Measurements from ENCODE around the gene FCER1G.

Gene FCER1G

DNA sequence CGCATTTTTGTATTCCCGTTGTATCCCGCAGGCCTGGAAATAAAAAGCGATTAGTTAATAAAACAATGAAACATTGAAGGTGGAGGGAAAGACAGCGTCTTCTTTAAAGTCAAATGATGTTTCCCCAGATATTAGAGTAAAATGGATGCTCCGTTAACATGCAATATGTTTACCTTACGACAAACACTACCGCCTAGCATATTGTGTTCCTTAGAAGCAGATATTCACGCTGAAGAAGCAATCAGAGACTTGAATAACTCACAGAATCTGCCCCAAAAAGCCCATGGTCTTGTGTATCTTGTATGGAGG, 37.2 kb upstream of the FCER1G start:
- no peak for ATAC-seq

DNA sequence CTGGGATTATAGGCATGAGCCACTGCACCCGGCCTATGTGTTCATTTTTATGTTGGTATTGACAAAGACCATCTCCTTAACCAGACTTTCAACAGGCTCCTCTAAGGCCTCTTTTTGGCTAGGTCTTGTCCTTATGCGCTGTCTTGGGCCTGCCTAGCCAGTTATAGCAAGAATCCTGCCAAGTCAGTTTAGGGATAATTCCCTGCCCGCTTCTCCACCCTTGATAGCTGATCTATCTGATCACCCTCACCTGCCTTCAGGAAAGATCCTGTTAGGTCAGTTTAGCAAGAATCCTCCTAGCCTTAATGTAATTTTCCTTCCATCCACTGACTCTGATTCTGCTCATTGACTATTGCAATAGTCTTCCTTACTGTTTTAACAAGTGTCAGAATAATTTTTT, 35.4 kb upstream of the FCER1G start:
- no peak overlapping the region for H3K4me3 Mint-ChIP-seq
- peaks cover 79% of the 10 kb centered on the region for H3K4me1 Mint-ChIP-seq
- ATAC-seq, result no peak
- peaks cover 26% of the 10 kb centered on the region for H3K36me3 Mint-ChIP-seq
- no peaks in the 10 kb centered on the region for H3K9me3 Mint-ChIP-seq
- no peak for DNase-seq (ENCODE audit: low spot score in 2 of 2)
- H3K27ac Mint-ChIP-seq, result peak overlapping the region; percentile 98

More for the DNA sequence above, 37.2 kb upstream of the FCER1G start:
- Mint-ChIP-seq H3K9me3 (no peaks in the 10 kb centered on the region), H3K27ac (peak overlapping the region; percentile 99), H3K4me1 (peaks cover 82% of the 10 kb centered on the region), H3K36me3 (peaks cover 44% of the 10 kb centered on the region), H3K4me3 (peak overlapping the region; percentile 99)
- DNase-seq (ENCODE audit: low spot score in 2 of 2), result no peak

DNA sequence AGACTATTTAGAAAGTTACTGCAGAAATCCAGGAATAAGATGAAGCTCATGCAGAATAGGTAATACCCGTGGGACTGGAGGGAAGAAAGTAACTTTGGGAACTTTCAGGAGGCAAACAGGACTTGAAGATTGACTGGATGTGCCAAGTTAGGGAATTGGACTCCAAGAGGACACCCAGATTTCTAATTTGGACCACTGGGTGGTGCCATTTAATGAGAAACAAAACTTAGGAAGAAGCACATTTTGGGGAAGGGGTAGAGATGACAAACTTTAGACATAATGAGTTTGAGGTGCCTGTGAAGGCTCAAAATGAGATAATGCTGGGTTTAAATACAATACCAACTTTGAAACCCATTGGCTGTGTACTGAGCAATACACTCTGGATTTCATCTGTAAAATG, 34.5 kb upstream of the FCER1G start:
- no peak for DNase-seq (ENCODE audit: low spot score in 2 of 2)

DNA sequence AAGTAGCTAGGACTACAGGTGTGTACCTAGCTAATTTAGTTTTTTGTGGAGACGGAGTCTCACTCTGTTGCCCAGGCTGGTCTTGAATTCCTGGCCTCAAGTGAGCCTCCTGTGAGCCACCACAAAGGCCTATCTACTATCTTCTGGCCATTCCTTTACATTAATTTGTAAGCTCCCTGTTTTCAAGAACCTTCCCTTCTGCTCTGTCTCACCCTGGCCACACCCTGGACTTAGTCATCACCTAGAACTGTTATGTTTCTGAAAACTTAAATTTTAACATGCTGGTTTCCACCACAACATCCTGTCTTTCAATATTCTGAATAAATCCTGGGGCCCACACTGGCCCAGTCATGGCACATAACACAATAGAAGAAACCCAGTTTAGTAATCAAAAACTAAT, 32.9 kb upstream of the FCER1G start:
- Mint-ChIP-seq H3K4me3 (peak overlapping the region; percentile 60), H3K9me3 (no peaks in the 10 kb centered on the region), H3K36me3 (peaks cover 4% of the 10 kb centered on the region), H3K27ac (peak overlapping the region; percentile 98), H3K4me1 (peaks cover 81% of the 10 kb centered on the region)
- ATAC-seq (peak; percentile 87), DNase-seq (ENCODE audit: low spot score in 2 of 2) (peak in 1 of 2 donors; percentile 69)

More for the DNA sequence above, 34.5 kb upstream of the FCER1G start:
- H3K4me3 Mint-ChIP-seq, result no peak overlapping the region
- peak overlapping the region; percentile 98 for H3K27ac Mint-ChIP-seq
- no peak for ATAC-seq
- H3K9me3 Mint-ChIP-seq, result no peaks in the 10 kb centered on the region
- peaks cover 79% of the 10 kb centered on the region for H3K4me1 Mint-ChIP-seq
- peaks cover 17% of the 10 kb centered on the region for H3K36me3 Mint-ChIP-seq

DNA sequence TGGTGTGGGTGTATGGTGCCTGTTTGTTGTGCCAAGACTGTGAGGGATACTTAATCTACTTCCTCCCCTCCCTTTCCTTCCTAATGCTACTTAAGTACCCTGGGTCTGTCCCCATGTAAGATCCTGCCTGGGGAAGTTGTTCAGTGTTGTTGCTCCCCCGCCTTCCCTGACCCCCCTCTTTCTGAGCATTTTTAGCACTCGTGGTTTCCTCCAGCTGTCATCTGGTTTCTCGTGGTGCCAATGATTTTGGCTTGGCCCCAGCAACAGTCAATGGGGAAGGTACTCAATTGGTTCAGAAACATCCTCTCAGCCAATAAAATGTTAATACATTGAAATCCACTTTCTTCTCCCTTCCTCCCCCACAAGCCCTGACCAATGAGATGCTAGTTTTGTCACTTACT, 29.8 kb upstream of the FCER1G start:
- peak; percentile 84 for ATAC-seq
- peak; percentile 38 to 85 for DNase-seq (ENCODE audit: low spot score in 2 of 2)
- no peaks in the 10 kb centered on the region for H3K36me3 Mint-ChIP-seq
- H3K27ac Mint-ChIP-seq, result peak overlapping the region; percentile 98
- peak overlapping the region; percentile 60 for H3K4me3 Mint-ChIP-seq
- no peaks in the 10 kb centered on the region for H3K9me3 Mint-ChIP-seq
- peaks cover 83% of the 10 kb centered on the region for H3K4me1 Mint-ChIP-seq

DNA sequence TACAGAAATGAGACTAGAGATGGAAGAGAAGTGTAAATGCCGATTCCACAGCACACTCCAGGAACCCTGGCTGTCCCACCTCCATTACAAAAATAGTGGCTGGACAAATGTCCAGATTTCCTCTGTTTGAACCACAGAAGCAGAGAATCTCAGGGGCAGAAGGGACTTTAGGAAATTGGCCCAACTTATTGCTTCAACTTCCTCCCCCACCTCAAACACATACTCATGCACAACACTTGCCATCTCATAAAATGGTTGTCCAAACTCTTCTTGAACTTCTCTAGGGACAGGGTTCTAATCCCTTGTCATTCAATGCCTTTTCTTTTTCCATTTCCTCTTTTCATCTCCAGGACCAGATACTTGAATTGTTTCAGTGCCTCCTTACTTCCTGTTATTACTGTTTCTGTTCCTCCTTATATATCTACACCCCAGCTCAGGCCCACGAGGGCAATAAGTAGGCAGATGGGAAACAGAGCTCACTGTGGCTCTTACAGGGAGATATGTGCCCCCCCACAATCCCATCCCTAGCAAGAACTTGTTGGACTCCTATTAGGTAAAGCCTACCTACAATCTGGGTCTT, 29.3 kb upstream of the FCER1G start:
- DNase-seq (ENCODE audit: low spot score in 2 of 2) (no peak), ATAC-seq (no peak)
- Mint-ChIP-seq H3K27ac (peak overlapping the region; percentile 98), H3K36me3 (no peaks in the 10 kb centered on the region), H3K9me3 (no peaks in the 10 kb centered on the region), H3K4me1 (peaks cover 78% of the 10 kb centered on the region), H3K4me3 (peak overlapping the region; percentile 60)

DNA sequence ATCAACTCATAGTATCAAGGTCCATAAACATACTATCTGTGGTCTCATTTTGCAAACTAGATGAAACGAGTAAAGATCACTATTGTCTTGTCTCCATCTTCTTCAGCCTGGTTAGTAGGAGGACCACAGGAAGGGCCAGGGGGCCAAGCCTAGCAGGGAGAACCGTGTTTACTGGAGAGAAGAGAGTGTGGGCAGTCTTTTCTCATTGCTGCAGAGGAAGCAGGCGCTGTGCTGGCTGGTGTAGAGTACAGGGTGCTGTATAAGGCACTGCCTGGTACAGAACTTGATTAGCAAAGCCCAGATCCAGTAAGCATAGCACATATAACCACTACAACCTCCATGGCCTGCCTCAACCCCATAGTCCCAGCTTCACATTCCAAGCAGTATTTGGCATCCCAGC, 27.8 kb upstream of the FCER1G start:
- Mint-ChIP-seq H3K27ac (peak overlapping the region; percentile 98), H3K36me3 (no peaks in the 10 kb centered on the region), H3K9me3 (no peaks in the 10 kb centered on the region), H3K4me1 (peaks cover 66% of the 10 kb centered on the region), H3K4me3 (no peak overlapping the region)
- DNase-seq (ENCODE audit: low spot score in 2 of 2) (no peak), ATAC-seq (no peak)

DNA sequence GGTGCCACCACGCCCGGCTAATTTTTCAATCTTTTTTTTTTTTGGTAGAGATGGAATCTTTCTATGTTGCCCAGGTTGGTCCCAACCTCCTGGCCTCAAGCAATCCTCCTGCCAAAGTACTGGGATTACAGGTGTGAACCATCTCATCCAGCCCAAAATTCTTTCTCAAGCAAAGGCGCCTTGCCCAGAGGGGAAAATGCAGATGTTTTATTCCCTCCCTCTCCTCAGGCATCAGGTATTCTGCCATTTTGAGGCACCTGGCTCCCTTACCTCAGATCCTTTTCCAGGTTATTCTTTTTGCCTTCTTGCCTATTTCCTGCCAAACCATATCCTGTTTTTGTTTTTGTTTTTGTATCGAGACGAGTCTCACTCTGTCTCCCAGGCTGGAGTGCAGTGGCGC, 26.7 kb upstream of the FCER1G start:
- no peak for ATAC-seq
- no peaks in the 10 kb centered on the region for H3K36me3 Mint-ChIP-seq
- no peaks in the 10 kb centered on the region for H3K9me3 Mint-ChIP-seq
- no peak for DNase-seq (ENCODE audit: low spot score in 2 of 2)
- H3K27ac Mint-ChIP-seq, result peak overlapping the region; percentile 63
- peaks cover 67% of the 10 kb centered on the region for H3K4me1 Mint-ChIP-seq
- no peak overlapping the region for H3K4me3 Mint-ChIP-seq

DNA sequence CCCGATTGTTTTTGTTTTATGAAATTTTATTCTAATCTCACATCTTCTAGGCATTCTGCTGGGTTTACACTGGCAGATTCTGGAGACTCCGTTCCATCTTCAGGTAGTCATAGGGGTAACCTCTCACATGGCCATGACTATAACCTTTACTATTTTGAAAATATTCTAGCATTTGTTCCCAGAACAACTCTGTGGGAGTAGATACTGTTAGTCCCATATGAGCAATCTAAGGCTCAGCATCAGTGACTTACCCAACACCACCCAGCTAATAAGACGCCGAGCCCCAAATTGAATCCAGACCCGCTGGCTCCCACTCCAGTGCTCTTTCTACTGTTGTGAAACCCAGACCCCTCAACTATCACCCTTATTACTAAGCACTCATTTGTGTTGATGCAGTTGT, 26.1 kb upstream of the FCER1G start:
- H3K36me3 Mint-ChIP-seq, result no peaks in the 10 kb centered on the region
- no peak overlapping the region for H3K4me3 Mint-ChIP-seq
- ATAC-seq, result no peak
- peak overlapping the region; percentile 63 for H3K27ac Mint-ChIP-seq
- H3K9me3 Mint-ChIP-seq, result no peaks in the 10 kb centered on the region
- peaks cover 63% of the 10 kb centered on the region for H3K4me1 Mint-ChIP-seq
- no peak for DNase-seq (ENCODE audit: low spot score in 2 of 2)

DNA sequence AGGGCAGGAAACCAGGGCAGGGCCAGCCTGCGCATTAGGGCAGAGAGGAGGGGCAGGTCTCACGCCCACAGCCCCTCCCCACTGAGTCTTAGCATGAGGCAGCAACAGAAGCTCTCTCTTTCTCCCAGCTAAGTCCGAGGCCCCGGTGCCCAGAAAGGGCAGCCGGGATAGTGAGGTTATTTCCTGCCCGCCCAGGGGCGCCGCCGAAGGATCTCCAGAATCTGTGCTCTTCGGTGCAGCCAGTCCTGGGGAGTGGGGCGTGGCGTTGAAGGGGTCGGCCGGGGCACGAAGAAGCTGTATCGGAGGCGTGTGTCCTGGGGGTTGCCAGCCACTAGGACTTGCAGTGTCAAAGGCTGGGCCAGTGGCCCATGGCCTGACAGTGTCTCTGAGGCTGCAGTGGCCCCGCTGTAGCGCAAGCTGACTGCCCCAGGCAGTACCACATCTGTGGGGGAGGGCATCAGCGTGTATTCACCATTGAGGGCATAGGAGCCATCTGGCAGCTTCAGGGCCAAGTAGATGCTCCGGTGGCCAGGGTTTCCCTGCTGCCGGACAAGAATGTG, 24.1 kb upstream of the FCER1G start:
- Mint-ChIP-seq H3K27ac (peak overlapping the region; percentile 32), H3K4me3 (no peak overlapping the region), H3K9me3 (no peaks in the 10 kb centered on the region), H3K4me1 (peaks cover 59% of the 10 kb centered on the region), H3K36me3 (no peaks in the 10 kb centered on the region)
- ATAC-seq (no peak), DNase-seq (ENCODE audit: low spot score in 2 of 2) (no peak)

DNA sequence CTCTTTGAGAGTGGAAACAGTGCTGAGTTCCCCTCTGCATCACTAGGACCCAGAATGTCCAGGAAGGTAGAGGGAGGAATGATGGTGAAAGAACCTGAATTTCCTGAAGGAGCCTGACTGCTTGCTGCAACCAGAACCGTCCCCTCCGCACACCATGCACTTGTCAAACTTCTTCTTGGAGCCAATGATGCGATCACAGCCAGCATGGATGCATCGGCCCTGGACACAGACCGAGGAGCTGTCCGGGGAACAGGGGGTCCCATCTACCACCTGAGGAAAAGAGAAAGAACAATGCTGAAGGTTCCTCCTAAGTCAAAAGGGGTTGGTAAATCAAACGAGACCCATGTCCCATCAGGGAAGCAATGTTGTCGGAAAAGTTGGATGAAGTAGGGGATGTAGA, 23.1 kb upstream of the FCER1G start:
- Mint-ChIP-seq H3K27ac (peak overlapping the region; percentile 89), H3K4me1 (peaks cover 52% of the 10 kb centered on the region), H3K36me3 (no peaks in the 10 kb centered on the region), H3K9me3 (no peaks in the 10 kb centered on the region), H3K4me3 (no peak overlapping the region)
- DNase-seq (ENCODE audit: low spot score in 2 of 2) (no peak), ATAC-seq (no peak)

DNA sequence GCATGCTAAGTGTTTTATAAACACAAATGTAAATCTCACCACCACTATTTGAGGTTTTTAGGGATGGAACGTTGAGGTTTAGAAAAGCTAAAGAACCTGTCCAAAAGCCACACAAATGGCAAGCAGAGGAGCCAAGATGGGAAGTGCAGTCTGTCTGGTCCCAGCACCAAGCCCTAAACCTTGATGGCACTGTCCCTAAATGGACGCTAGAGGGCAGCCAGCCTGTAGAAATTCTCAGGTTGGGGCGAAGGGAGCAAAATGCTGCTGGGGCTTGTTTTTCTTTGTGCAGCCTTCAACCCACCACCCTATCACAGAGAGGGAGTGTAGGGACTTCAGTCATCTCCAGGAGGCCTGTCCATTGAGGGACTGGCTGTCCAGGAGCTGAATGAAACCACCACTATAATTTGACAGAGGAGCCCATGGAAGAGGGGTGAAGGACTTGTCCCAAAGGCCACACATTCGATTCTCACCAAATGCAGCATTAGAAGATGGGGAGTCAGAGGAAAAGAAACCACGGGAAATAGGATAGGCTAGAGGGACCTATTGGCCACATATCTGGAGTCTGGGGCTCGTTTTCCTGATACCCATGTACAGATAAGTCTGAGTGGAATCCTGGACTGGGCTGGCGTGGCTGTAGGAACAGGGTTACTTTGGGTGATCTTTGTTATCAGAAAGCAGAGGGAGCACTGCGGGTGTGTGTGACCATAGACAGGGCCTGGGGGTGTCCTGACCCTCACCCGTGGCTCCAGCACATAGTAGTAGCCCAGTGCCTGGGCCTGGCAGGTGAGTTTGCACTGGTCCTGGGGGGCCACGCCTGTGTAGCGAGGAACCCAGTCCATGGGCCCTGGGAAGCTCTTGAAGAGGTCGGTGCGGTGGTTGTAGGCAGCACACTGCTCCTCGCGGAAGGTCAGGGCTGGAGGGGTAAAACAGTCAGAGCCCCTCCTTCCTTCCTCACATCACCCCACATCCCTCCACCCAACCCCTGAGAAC, 22.3 kb upstream of the FCER1G start:
- ATAC-seq (peak; percentile 88), DNase-seq (ENCODE audit: low spot score in 2 of 2) (peak; percentile 42 to 80)
- Mint-ChIP-seq H3K27ac (peak overlapping the region; percentile 89), H3K36me3 (no peaks in the 10 kb centered on the region), H3K4me3 (no peak overlapping the region), H3K4me1 (peaks cover 44% of the 10 kb centered on the region), H3K9me3 (no peaks in the 10 kb centered on the region)

DNA sequence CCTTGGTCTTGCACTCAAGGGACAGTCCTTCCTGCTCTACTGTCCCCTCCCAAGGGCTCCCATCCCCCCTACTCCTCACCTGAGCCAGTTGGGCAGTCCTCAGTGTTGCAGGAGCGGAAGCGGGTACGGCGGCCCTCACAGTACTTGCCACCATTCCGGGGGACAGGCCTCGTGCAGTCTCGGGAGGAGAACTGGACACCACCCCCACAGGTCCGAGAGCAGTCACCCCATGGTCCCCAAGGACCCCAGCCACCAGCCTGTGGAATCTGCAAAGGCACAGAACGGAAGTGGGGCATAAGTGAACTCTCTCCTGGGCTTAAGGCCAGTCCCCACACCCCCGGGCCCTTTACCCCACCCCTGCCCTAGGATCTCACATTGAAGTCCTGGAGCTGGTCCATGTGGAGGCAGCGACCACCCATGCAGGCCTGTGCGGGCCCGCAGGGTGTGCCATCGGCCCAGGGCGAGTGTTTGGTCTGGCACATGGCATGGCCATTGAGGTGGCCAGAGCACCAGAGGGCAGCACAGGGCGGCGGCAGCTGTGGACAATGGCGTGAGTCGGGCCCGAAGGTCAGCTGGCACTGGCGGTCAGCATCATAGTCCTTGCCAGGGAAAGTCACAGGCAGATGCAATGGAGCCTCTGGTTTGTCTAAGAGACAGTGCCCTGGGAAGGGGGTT, 21.4 kb upstream of the FCER1G start:
- H3K36me3 Mint-ChIP-seq, result no peaks in the 10 kb centered on the region
- no peaks in the 10 kb centered on the region for H3K9me3 Mint-ChIP-seq
- DNase-seq (ENCODE audit: low spot score in 2 of 2) (no peak), ATAC-seq (no peak)
- no peak overlapping the region for H3K4me3 Mint-ChIP-seq
- no peak overlapping the region for H3K27ac Mint-ChIP-seq
- peaks cover 40% of the 10 kb centered on the region for H3K4me1 Mint-ChIP-seq

DNA sequence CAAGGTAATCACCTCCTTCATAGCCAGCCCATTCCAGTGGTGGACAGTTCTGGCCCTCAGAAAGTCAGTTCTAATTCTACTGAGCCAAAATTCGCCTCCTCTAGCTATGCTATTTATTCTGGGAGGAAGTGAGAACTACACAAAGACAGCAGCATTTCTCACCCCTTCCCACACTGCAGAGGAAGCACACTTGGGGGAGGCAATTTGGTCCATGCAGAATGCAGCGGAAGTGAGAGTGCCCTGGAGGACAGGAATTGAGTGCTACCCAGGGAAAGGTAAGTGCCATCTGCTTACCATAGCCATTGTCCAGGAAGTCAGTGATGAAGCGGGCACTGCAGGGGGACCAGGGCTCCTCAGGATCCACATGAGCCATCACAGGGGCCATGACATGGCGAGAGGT, 19.9 kb upstream of the FCER1G start:
- Mint-ChIP-seq H3K9me3 (no peaks in the 10 kb centered on the region), H3K4me1 (peaks cover 47% of the 10 kb centered on the region), H3K36me3 (no peaks in the 10 kb centered on the region), H3K4me3 (no peak overlapping the region), H3K27ac (peak overlapping the region; percentile 84)
- DNase-seq (ENCODE audit: low spot score in 2 of 2), result no peak
- no peak for ATAC-seq

DNA sequence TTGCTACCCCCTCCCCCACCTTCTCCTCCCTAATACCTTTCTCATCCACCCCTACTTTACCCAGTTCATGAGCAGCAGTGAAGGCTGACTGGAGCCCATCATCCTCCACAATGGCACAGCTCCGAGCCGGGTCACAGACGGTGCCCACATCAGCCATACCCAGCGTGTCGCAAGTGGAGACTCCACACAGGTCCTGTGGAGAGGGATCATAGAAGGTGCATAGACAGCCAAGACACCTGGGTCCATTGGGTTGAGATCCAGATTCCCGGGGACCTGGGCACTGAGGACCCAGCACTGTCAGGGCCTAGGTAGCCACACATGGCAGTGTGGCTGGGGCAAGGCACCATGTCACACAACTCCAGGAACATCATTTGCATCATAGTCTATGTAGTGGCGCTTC, 19.0 kb upstream of the FCER1G start:
- Mint-ChIP-seq H3K9me3 (no peaks in the 10 kb centered on the region), H3K36me3 (no peaks in the 10 kb centered on the region), H3K4me1 (peaks cover 56% of the 10 kb centered on the region), H3K27ac (peak overlapping the region; percentile 84), H3K4me3 (no peak overlapping the region)
- DNase-seq (ENCODE audit: low spot score in 2 of 2), result no peak
- ATAC-seq, result no peak
